Skeletal muscle tissue (tissue), 5 donors: ENCODE results near the gene ABLIM1. TPM values are rescaled to one million over a fixed set of nuclear protein-coding genes. Genes with fewer than 3 reads are reported as not detected.

ENCODE experiments used
- H3K27ac ChIP-seq: one replicate; pipeline ENCODE4 v1.7.0; 2013; ENCODE audit warnings: mild to moderate bottlenecking, low read depth, low read length, inconsistent platforms
- H3K27me3 ChIP-seq, 3 donors: one replicate each; pipeline ENCODE4 v1.7.0; 2013; ENCODE audit warnings: low read length in 3 of 3; ENCODE audit not compliant: control insufficient read depth in 3 of 3, insufficient read depth in 3 of 3
- H3K36me3 ChIP-seq, 3 donors: one replicate each; pipeline ENCODE4 v1.7.0; 2013; ENCODE audit warnings: low read length in 3 of 3; ENCODE audit not compliant: control insufficient read depth in 3 of 3, insufficient read depth in 3 of 3
- H3K4me1 ChIP-seq, 3 donors: one replicate each; pipeline ENCODE4 v1.7.0; 2013; ENCODE audit warnings: low read length in 3 of 3, mild to moderate bottlenecking in 3 of 3; ENCODE audit not compliant: control insufficient read depth in 3 of 3, insufficient read depth in 3 of 3
- H3K4me3 ChIP-seq, 3 donors: one replicate each; pipeline ENCODE4 v1.7.0; 2013; ENCODE audit warnings: low read length in 3 of 3
- H3K9ac ChIP-seq, 3 donors: one replicate each; pipeline ENCODE4 v1.7.0; 2013; ENCODE audit warnings: low read length in 3 of 3, mild to moderate bottlenecking in 3 of 3, moderate library complexity in 2 of 3, low read depth in 1 of 3
- H3K9me3 ChIP-seq, 3 donors: one replicate each; pipeline ENCODE4 v1.7.0; 2013; ENCODE audit warnings: low read length in 3 of 3; ENCODE audit not compliant: control insufficient read depth in 3 of 3
- small RNA-seq: library from RNA; depleted of rRNA; stranded (forward); fragments of <200 nt; gene quantifications from one replicate; pipeline ENCODE3, GENCODE V24; 2014
- total RNA-seq: library from RNA; depleted of rRNA; stranded (reverse); fragments of >200 nt; gene quantifications from one replicate; pipeline ENCODE4 v1.2.3, GENCODE V29; 2014
- donor health status: Osteomylitis.

The ABLIM1 gene
- total RNA-seq, 1 donor from 2014 or later, result 34.4 TPM

DNA sequence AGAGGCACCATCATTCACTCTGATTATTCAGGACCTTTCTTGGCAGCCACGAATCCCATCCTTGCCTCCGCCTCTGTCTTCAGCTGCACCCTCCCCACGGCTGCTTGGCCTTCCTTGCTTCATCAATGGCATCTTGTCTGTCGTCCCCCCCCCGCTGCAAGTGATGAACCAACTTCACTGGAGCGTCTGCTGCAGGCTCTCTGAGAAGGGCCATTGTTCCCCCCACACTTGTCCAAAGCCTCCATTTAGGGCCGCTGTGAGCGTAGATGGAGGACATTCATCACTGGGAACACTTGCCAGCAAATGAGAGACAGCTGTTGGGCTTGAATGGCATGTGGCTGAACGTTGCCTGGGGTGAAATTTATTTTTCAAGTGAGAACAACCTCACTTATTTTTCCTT is 273.9 kb downstream of the ABLIM1 start:
- no peaks in the 10 kb centered on the region for H3K9me3 ChIP-seq
- no peaks in the 10 kb centered on the region for H3K36me3 ChIP-seq
- peaks cover 0 to 3% (median 2%) of the 10 kb centered on the region in 3 donors for H3K27me3 ChIP-seq
- no peak overlapping the region for H3K27ac ChIP-seq
- peaks cover 0 to 5% (median 2%) of the 10 kb centered on the region in 3 donors for H3K4me1 ChIP-seq
- H3K9ac ChIP-seq, result no peak overlapping the region
- no peak overlapping the region for H3K4me3 ChIP-seq

Small RNA genes lying within 50 kb of the gene (small RNA-seq; reads per million reads assigned to genes)
- not detected for gene RN7SL384P

Other genes starting within 250 kb of the ABLIM1 start
- 23.0 TPM for gene FHIP2A, start 163.5 kb upstream of the ABLIM1 start, total RNA-seq